ENCODE data around the gene GALNS. TPM values are rescaled to one million over a fixed set of nuclear protein-coding genes. Genes with fewer than 3 reads are reported as not detected.

The GALNS gene
- total RNA-seq, 1 experiment from 2014 or later, result 29.5 TPM

DNA sequence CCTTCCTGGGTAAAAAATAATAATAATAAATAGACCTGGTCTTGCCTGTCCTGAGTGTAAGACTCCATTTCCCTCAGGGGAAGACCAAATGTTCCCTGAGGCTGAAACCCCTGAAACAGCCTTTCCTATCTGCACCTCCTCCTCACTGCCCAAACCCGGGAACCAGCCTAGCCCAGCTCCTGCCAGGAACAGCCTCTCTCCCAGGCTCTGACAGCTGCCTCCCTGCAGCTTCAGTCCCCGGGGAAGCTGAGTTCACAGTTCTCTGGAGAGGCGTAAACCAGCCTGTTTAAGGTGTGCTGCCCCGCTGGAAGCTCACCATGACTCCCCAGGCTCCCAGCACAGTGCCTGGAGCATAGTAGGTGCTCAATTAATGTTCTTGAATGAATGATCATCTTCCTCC lies 60.5 kb downstream of the GALNS start:
- no peaks in the 10 kb centered on the region for H3K9me3 Mint-ChIP-seq
- H3K4me3 Mint-ChIP-seq, result no peak overlapping the region
- no peaks in the 10 kb centered on the region for H3K27me3 Mint-ChIP-seq (ENCODE audit: low read depth)
- DNase-seq (ENCODE audit: low spot score) (no peak), ATAC-seq (no peak)
- ChIA-PET CTCF (interaction anchor here (0.9 to 2.6 kb wide), 2 partner anchors 32 to 59 kb away, joined by 4 to 13 read pairs; no protein-coding TSS in a partner anchor), POLR2A (no interaction called here)
- no peak overlapping the region for H3K27ac Mint-ChIP-seq
- H3K36me3 Mint-ChIP-seq, result no peaks in the 10 kb centered on the region
- TF ChIP-seq, protein P1, sequence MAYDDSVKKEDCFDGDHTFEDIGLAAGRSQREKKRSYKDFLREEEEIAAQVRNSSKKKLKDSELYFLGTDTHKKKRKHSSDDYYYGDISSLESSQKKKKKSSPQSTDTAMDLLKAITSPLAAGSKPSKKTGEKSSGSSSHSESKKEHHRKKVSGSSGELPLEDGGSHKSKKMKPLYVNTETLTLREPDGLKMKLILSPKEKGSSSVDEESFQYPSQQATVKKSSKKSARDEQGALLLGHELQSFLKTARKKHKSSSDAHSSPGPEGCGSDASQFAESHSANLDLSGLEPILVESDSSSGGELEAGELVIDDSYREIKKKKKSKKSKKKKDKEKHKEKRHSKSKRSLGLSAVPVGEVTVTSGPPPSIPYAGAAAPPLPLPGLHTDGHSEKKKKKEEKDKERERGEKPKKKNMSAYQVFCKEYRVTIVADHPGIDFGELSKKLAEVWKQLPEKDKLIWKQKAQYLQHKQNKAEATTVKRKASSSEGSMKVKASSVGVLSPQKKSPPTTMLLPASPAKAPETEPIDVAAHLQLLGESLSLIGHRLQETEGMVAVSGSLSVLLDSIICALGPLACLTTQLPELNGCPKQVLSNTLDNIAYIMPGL (CRISPR knock-in tag; IDR thresholded peaks at IDR 0.05), result no peak
- TF ChIP-seq, protein P2, sequence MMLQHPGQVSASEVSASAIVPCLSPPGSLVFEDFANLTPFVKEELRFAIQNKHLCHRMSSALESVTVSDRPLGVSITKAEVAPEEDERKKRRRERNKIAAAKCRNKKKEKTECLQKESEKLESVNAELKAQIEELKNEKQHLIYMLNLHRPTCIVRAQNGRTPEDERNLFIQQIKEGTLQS (CRISPR knock-in tag; conservative IDR thresholded peaks at IDR 0.05), result no peak
- TF ChIP-seq AR (CRISPR knock-in tag; IDR thresholded peaks at IDR 0.05), result no peak
- TF ChIP-seq, protein P3, sequence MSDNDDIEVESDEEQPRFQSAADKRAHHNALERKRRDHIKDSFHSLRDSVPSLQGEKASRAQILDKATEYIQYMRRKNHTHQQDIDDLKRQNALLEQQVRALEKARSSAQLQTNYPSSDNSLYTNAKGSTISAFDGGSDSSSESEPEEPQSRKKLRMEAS (CRISPR knock-in tag; IDR thresholded peaks at IDR 0.05), result no peak
- no peak for TF ChIP-seq CREB1 (CRISPR knock-in tag; IDR thresholded peaks at IDR 0.05)
- TF ChIP-seq ZNF396 (CRISPR knock-in tag; IDR thresholded peaks at IDR 0.05; ENCODE audit: borderline replicate concordance), result no peak
- TF ChIP-seq, protein P4, sequence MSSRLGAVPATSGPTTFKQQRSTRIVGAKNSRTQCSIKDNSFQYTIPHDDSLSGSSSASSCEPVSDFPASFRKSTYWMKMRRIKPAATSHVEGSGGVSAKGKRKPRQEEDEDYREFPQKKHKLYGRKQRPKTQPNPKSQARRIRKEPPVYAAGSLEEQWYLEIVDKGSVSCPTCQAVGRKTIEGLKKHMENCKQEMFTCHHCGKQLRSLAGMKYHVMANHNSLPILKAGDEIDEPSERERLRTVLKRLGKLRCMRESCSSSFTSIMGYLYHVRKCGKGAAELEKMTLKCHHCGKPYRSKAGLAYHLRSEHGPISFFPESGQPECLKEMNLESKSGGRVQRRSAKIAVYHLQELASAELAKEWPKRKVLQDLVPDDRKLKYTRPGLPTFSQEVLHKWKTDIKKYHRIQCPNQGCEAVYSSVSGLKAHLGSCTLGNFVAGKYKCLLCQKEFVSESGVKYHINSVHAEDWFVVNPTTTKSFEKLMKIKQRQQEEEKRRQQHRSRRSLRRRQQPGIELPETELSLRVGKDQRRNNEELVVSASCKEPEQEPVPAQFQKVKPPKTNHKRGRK (CRISPR knock-in tag; IDR thresholded peaks at IDR 0.05; ENCODE audit: borderline replicate concordance), result no peak
- TF ChIP-seq, protein P5, sequence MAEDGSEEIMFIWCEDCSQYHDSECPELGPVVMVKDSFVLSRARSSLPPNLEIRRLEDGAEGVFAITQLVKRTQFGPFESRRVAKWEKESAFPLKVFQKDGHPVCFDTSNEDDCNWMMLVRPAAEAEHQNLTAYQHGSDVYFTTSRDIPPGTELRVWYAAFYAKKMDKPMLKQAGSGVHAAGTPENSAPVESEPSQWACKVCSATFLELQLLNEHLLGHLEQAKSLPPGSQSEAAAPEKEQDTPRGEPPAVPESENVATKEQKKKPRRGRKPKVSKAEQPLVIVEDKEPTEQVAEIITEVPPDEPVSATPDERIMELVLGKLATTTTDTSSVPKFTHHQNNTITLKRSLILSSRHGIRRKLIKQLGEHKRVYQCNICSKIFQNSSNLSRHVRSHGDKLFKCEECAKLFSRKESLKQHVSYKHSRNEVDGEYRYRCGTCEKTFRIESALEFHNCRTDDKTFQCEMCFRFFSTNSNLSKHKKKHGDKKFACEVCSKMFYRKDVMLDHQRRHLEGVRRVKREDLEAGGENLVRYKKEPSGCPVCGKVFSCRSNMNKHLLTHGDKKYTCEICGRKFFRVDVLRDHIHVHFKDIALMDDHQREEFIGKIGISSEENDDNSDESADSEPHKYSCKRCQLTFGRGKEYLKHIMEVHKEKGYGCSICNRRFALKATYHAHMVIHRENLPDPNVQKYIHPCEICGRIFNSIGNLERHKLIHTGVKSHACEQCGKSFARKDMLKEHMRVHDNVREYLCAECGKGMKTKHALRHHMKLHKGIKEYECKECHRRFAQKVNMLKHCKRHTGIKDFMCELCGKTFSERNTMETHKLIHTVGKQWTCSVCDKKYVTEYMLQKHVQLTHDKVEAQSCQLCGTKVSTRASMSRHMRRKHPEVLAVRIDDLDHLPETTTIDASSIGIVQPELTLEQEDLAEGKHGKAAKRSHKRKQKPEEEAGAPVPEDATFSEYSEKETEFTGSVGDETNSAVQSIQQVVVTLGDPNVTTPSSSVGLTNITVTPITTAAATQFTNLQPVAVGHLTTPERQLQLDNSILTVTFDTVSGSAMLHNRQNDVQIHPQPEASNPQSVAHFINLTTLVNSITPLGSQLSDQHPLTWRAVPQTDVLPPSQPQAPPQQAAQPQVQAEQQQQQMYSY (CRISPR knock-in tag; IDR thresholded peaks at IDR 0.05), result no peak
- TF ChIP-seq ZNF121 (CRISPR knock-in tag; IDR thresholded peaks at IDR 0.05), result no peak
- no peak for TF ChIP-seq CREM (CRISPR knock-in tag; IDR thresholded peaks at IDR 0.05)
- no peak for TF ChIP-seq SMAD3 (CRISPR knock-in tag; IDR thresholded peaks at IDR 0.05; ENCODE audit: borderline replicate concordance)
- TF ChIP-seq KAT7 (CRISPR knock-in tag; IDR thresholded peaks at IDR 0.05; ENCODE audit: borderline replicate concordance), result no peak
- TF ChIP-seq E2F1 (CRISPR knock-in tag; IDR thresholded peaks at IDR 0.05), result no peak
- no peak for TF ChIP-seq ETV6 (CRISPR knock-in tag; IDR thresholded peaks at IDR 0.05)
- peaks cover 13% of the 10 kb centered on the region; the same call in 1 of the 2 replicates for H3K4me1 Mint-ChIP-seq
